HFFc6 (cell line): ENCODE data around the gene THRAP3. TPM values are rescaled to one million over a fixed set of nuclear protein-coding genes. Genes with fewer than 3 reads are reported as not detected.
A peak's percentile ranks its signal among the peaks of the same experiment; 100 is the strongest.

ENCODE experiments used
- DNase-seq: peaks from one replicate; pipeline ENCODE4 v3.0.0-alpha.2; 2018
- H3K27ac Mint-ChIP-seq: 2 replicates; pipeline ENCODE4 v1.8.0; 2020; ENCODE audit warnings: mild to moderate bottlenecking, mixed read lengths
- H3K27me3 Mint-ChIP-seq: 2 replicates; pipeline ENCODE4 v1.8.0; 2021; ENCODE audit warnings: mild to moderate bottlenecking, moderate library complexity, mixed read lengths; ENCODE audit not compliant: insufficient read depth
- H3K36me3 Mint-ChIP-seq: 2 replicates; pipeline ENCODE4 v1.8.0; 2021; ENCODE audit warnings: low read depth, mixed read lengths
- H3K4me1 Mint-ChIP-seq: 2 replicates; pipeline ENCODE4 v1.8.0; 2020; ENCODE audit warnings: low read depth, mixed read lengths
- H3K4me3 Mint-ChIP-seq: 2 replicates; pipeline ENCODE4 v1.8.0; 2020; ENCODE audit warnings: mild to moderate bottlenecking, moderate library complexity, mixed read lengths
- H3K9me3 Mint-ChIP-seq: 2 replicates; pipeline ENCODE4 v1.8.0; 2020; ENCODE audit warnings: mild to moderate bottlenecking, mixed read lengths
- total RNA-seq, 6 experiments: library from RNA; stranded (reverse); fragmentation: NEBNext Ultra II Directional; extraction: Animal tissue kit (Norgen Biotek cat#: 25700); gene quantifications; 2 replicates in 1 of 6; 3 replicates in 5 of 6; pipeline ENCODE4 v1.2.3, GENCODE V29; 2021
- TF ChIP-seq, protein P1 (sequence below): fragments of 200-600 bp; sonication (generic); IDR thresholded peaks from 2 replicates; pipeline ENCODE4 v1.5.0; 2021; ENCODE audit warnings: antibody characterized with exemption, mild to moderate bottlenecking

THRAP3 gene
- total RNA-seq, 6 experiments from 2014 or later, result 116 to 126 (median 121) TPM

GRCh38 chr1:36352910-36353878 is 129.0 kb downstream of the THRAP3 start:
- TF ChIP-seq, protein P1, sequence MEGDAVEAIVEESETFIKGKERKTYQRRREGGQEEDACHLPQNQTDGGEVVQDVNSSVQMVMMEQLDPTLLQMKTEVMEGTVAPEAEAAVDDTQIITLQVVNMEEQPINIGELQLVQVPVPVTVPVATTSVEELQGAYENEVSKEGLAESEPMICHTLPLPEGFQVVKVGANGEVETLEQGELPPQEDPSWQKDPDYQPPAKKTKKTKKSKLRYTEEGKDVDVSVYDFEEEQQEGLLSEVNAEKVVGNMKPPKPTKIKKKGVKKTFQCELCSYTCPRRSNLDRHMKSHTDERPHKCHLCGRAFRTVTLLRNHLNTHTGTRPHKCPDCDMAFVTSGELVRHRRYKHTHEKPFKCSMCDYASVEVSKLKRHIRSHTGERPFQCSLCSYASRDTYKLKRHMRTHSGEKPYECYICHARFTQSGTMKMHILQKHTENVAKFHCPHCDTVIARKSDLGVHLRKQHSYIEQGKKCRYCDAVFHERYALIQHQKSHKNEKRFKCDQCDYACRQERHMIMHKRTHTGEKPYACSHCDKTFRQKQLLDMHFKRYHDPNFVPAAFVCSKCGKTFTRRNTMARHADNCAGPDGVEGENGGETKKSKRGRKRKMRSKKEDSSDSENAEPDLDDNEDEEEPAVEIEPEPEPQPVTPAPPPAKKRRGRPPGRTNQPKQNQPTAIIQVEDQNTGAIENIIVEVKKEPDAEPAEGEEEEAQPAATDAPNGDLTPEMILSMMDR, result no peak
- H3K36me3 Mint-ChIP-seq, result peaks cover 36% of the 10 kb centered on the region
- peak overlapping the region; percentile 83 for H3K4me3 Mint-ChIP-seq
- DNase-seq, result peak; percentile 80
- peaks cover 63% of the 10 kb centered on the region for H3K4me1 Mint-ChIP-seq
- H3K27me3 Mint-ChIP-seq, result peaks cover 4% of the 10 kb centered on the region; the same call in 1 of the 2 replicates
- no peaks in the 10 kb centered on the region for H3K9me3 Mint-ChIP-seq
- H3K27ac Mint-ChIP-seq, result peak overlapping the region; percentile 99

DNA sequence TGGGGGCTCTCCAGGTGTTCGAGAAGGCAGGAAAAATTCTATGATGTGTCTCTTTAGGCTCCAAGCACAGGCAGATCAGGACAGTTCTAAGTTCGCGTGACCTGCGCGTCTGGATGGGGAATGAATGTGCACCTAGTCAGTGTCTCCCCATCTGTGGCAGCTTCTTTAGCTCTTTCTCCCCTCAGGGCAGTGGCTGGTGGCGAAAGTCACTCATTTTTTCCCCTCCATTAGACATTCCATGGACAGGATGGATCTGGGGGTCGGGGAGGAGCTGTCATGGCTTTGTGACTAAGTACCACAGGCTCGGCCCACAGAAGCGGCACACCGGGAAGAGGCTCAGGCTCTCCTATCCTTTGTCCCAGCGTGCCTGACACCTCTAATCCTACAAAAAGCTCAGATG is 130.2 kb downstream of the THRAP3 start:
- Mint-ChIP-seq H3K9me3 (no peaks in the 10 kb centered on the region), H3K27ac (peak overlapping the region; percentile 52), H3K27me3 (peaks cover 4% of the 10 kb centered on the region; the same call in 1 of the 2 replicates), H3K36me3 (peaks cover 34% of the 10 kb centered on the region), H3K4me3 (no peak overlapping the region), H3K4me1 (peaks cover 60% of the 10 kb centered on the region)
- DNase-seq, result no peak
- TF ChIP-seq, protein P1, result no peak

Other genes with a start within 250 kb of the THRAP3 start
- not detected for gene TEKT2, start 140.3 kb upstream of the THRAP3 start, total RNA-seq
- 10 to 100 TPM; 24.4 to 30.9 (median 27.0) TPM for gene ADPRS, start 135.6 kb upstream of the THRAP3 start, total RNA-seq
- 1 to 10 TPM; 1.9 to 6.4 (median 2.4) TPM for gene COL8A2, start 99.2 kb upstream of the THRAP3 start, total RNA-seq
- gene TRAPPC3, start 75.0 kb upstream of the THRAP3 start, total RNA-seq, result 10 to 100 TPM; 76.6 to 93.4 (median 78.6) TPM
- gene MAP7D1, start 68.3 kb upstream of the THRAP3 start, total RNA-seq, result 100 to 1,000 TPM; 202 to 234 (median 210) TPM
- 1 to 10 TPM; 2.7 to 5.3 (median 2.9) TPM for gene SH3D21, start 81.9 kb downstream of the THRAP3 start, total RNA-seq
- gene EVA1B, start 99.2 kb downstream of the THRAP3 start, total RNA-seq, result 100 to 1,000 TPM; 152 to 206 (median 155) TPM
- 10 to 100 TPM; 24.1 to 26.5 (median 25.1) TPM for gene STK40, start 161.5 kb downstream of the THRAP3 start, total RNA-seq
- 10 to 100 TPM; 44.6 to 58.7 (median 49.6) TPM for gene LSM10, start 173.5 kb downstream of the THRAP3 start, total RNA-seq
- 10 to 100 TPM in 1 of 6 experiments, 1 to 10 TPM in 5; 6.0 to 11.0 (median 7.2) TPM for gene OSCP1, start 226.0 kb downstream of the THRAP3 start, total RNA-seq
- gene MRPS15, start 239.9 kb downstream of the THRAP3 start, total RNA-seq, result 10 to 100 TPM; 74.1 to 96.1 (median 88.4) TPM